Measurements from ENCODE around the gene PLCD4. TPM values are rescaled to one million over a fixed set of nuclear protein-coding genes. Genes with fewer than 3 reads are reported as not detected.

PLCD4 gene
- total and polyA plus RNA-seq, 7 donors: 0.64 to 42.4 (median 25.0) TPM; not detected in 2

- Histone ChIP-seq H3K36me3 (peaks cover 0 to 39% (median 18%) of the 10 kb centered on the region in 4 donors), H3K27ac (peak overlapping the region; percentile 78 to 84 (median 81)), H3K4me1 (peaks cover 0 to 18% (median 16%) of the 10 kb centered on the region in 4 donors), H3K27me3 (no peaks in the 10 kb centered on the region), H3K4me3 (peak overlapping the region; percentile 69 to 81 (median 74)), H3K9me3 (no peaks in the 10 kb centered on the region)
- WGBS, 2 donors: 41 to 45% methylated on average over 12 of the region's 12 CpGs
- intact Hi-C loops (cut with DNase I): no loop called here
- no peak for TF ChIP-seq POLR2AphosphoS5 (IDR thresholded peaks at IDR 0.05)
- TF ChIP-seq POLR2A (IDR thresholded peaks at IDR 0.05): no peak
- no peak for TF ChIP-seq EP300 (IDR thresholded peaks at IDR 0.05)
- no peak for TF ChIP-seq CTCF (IDR thresholded peaks at IDR 0.05)
- peak; percentile 28 for DNase-seq
Observed at GRCh38 chr2:218671097-218671653, 63.5 kb downstream of the PLCD4 start.

GRCh38 chr2:218671654-218672566 lies 64.2 kb downstream of the PLCD4 start, which contains the start of the genes RNF25 and STK36:
TSS of gene RNF25 (minus strand) at chr2:218672002. CDS start at chr2:218671970, 32 bp downstream.
TSS of gene STK36 (plus strand) at chr2:218672086. CDS start at chr2:218672830, 744 bp downstream.
- TF ChIP-seq POLR2AphosphoS5 (IDR thresholded peaks at IDR 0.05): peak; percentile 78 to 96 (median 90)
- TF ChIP-seq EP300 (IDR thresholded peaks at IDR 0.05): no peak
- TF ChIP-seq POLR2A (IDR thresholded peaks at IDR 0.05): peak; percentile 82 to 85
- TF ChIP-seq CTCF (IDR thresholded peaks at IDR 0.05): no peak
- Histone ChIP-seq H3K4me3 (peak within 1 kb of the TSS; percentile 69 to 81 (median 74)), H3K27me3 (no peaks in the 10 kb centered on the region), H3K9me3 (no peaks in the 10 kb centered on the region), H3K27ac (peak within 1 kb of the TSS; percentile 78 to 84 (median 81)), H3K36me3 (peaks cover 0 to 37% (median 14%) of the 10 kb centered on the region in 4 donors), H3K4me1 (peaks cover 0 to 18% (median 16%) of the 10 kb centered on the region in 4 donors)
- peak; percentile 91 for DNase-seq
- WGBS, 2 donors: 0% methylated on average over 49 of the region's 49 CpGs
- intact Hi-C loops (cut with DNase I): no loop called here

GRCh38 chr2:218679119-218679518 lies 71.4 kb downstream of the PLCD4 start:
- WGBS, 2 donors: 72 to 74% methylated on average over 4 of the region's 4 CpGs
- Histone ChIP-seq H3K9me3 (no peaks in the 10 kb centered on the region), H3K4me1 (no peaks in the 10 kb centered on the region), H3K27ac (no peak overlapping the region), H3K27me3 (no peaks in the 10 kb centered on the region), H3K4me3 (no peak overlapping the region), H3K36me3 (peaks cover 13 to 79% (median 15%) of the 10 kb centered on the region in 4 donors)
- peak; percentile 63 for DNase-seq
- no peak for TF ChIP-seq POLR2A (IDR thresholded peaks at IDR 0.05)
- no peak for TF ChIP-seq EP300 (IDR thresholded peaks at IDR 0.05)
- no peak for TF ChIP-seq POLR2AphosphoS5 (IDR thresholded peaks at IDR 0.05)
- no peak for TF ChIP-seq CTCF (IDR thresholded peaks at IDR 0.05)
- intact Hi-C loops (cut with DNase I): no loop called here

GRCh38 chr2:218680061-218680460 lies 72.4 kb downstream of the PLCD4 start:
- intact Hi-C loops (cut with DNase I): no loop called here
- Histone ChIP-seq H3K9me3 (no peaks in the 10 kb centered on the region), H3K36me3 (peaks cover 13 to 82% (median 15%) of the 10 kb centered on the region in 4 donors), H3K4me1 (no peaks in the 10 kb centered on the region), H3K27ac (no peak overlapping the region), H3K27me3 (no peaks in the 10 kb centered on the region), H3K4me3 (no peak overlapping the region)
- DNase-seq: no peak
- 86 to 92% methylated on average over 3 of the region's 3 CpGs for WGBS, 2 donors
- TF ChIP-seq POLR2AphosphoS5 (IDR thresholded peaks at IDR 0.05) (no peak), POLR2A (IDR thresholded peaks at IDR 0.05) (no peak), CTCF (IDR thresholded peaks at IDR 0.05) (no peak), EP300 (IDR thresholded peaks at IDR 0.05) (no peak)

Small RNAs within 50 kb of the gene (small RNA-seq; reads per million reads assigned to genes)
- gene RNU6-136P: 0 reads per million in 3 donors

Other genes starting within 250 kb of the PLCD4 start
- gene SLC11A1, start 225.6 kb upstream of the PLCD4 start, total RNA-seq: 10 to 100 TPM; 13.8 to 19.0 (median 16.9) TPM
- gene SLC11A1, start 225.6 kb upstream of the PLCD4 start, polyA plus RNA-seq: 1 to 10 TPM; 1.2 to 7.0 (median 1.6) TPM
- gene CTDSP1, start 208.0 kb upstream of the PLCD4 start, total RNA-seq: 10 to 100 TPM; 78.4 to 90.3 (median 80.7) TPM
- gene CTDSP1, start 208.0 kb upstream of the PLCD4 start, polyA plus RNA-seq: 100 to 1,000 TPM in 2 of 3 donors, 10 to 100 TPM in 1; 75.1 to 120 (median 105) TPM
- 1 to 10 TPM in 1 of 4 donors, under 1 TPM in 1, not detected in 2; 0.71 to 2.8 TPM for gene VIL1, start 188.8 kb upstream of the PLCD4 start, total RNA-seq
- gene VIL1, start 188.8 kb upstream of the PLCD4 start, polyA plus RNA-seq: 100 to 1,000 TPM; 111 to 172 (median 170) TPM
- 10 to 100 TPM in 2 of 4 donors, 1 to 10 TPM in 2; 6.6 to 11.4 (median 10.5) TPM for gene USP37, start 39.5 kb upstream of the PLCD4 start, total RNA-seq
- 1 to 10 TPM; 1.8 to 6.0 (median 3.6) TPM for gene USP37, start 39.5 kb upstream of the PLCD4 start, polyA plus RNA-seq
- 10 to 100 TPM; 25.0 to 36.2 (median 28.5) TPM for gene CNOT9, start 39.1 kb upstream of the PLCD4 start, total RNA-seq
- gene CNOT9, start 39.1 kb upstream of the PLCD4 start, polyA plus RNA-seq: 10 to 100 TPM in 1 of 3 donors, 1 to 10 TPM in 2; 9.6 to 23.8 (median 9.7) TPM
- 10 to 100 TPM; 14.6 to 24.4 (median 19.5) TPM for gene ZNF142, start 51.7 kb downstream of the PLCD4 start, total RNA-seq
- gene ZNF142, start 51.7 kb downstream of the PLCD4 start, polyA plus RNA-seq: 10 to 100 TPM in 1 of 3 donors, 1 to 10 TPM in 2; 1.6 to 10.2 (median 4.8) TPM
- gene BCS1L, start 51.8 kb downstream of the PLCD4 start, total RNA-seq: 10 to 100 TPM; 20.7 to 42.5 (median 25.2) TPM
- 10 to 100 TPM; 13.4 to 27.8 (median 20.4) TPM for gene BCS1L, start 51.8 kb downstream of the PLCD4 start, polyA plus RNA-seq
- 10 to 100 TPM in 3 of 4 donors, 1 to 10 TPM in 1; 6.4 to 24.7 (median 21.9) TPM for gene RNF25, start 64.1 kb downstream of the PLCD4 start, total RNA-seq
- 10 to 100 TPM; 11.6 to 19.2 (median 14.3) TPM for gene RNF25, start 64.1 kb downstream of the PLCD4 start, polyA plus RNA-seq
- gene STK36, start 64.2 kb downstream of the PLCD4 start, total RNA-seq: 10 to 100 TPM; 13.6 to 79.5 (median 27.0) TPM
- 10 to 100 TPM in 1 of 3 donors, 1 to 10 TPM in 2; 3.9 to 15.8 (median 4.2) TPM for gene STK36, start 64.2 kb downstream of the PLCD4 start, polyA plus RNA-seq
- gene TTLL4, start 102.9 kb downstream of the PLCD4 start, total RNA-seq: 10 to 100 TPM; 11.4 to 16.0 (median 12.5) TPM
- gene TTLL4, start 102.9 kb downstream of the PLCD4 start, polyA plus RNA-seq: 10 to 100 TPM in 1 of 3 donors, 1 to 10 TPM in 2; 6.0 to 15.1 (median 6.0) TPM
- gene CYP27A1, start 174.2 kb downstream of the PLCD4 start, total RNA-seq: 10 to 100 TPM; 21.9 to 30.1 (median 25.7) TPM
- gene CYP27A1, start 174.2 kb downstream of the PLCD4 start, polyA plus RNA-seq: 10 to 100 TPM; 13.5 to 17.4 (median 14.6) TPM
- not detected for gene PRKAG3, start 223.9 kb downstream of the PLCD4 start, total RNA-seq
- not detected for gene PRKAG3, start 223.9 kb downstream of the PLCD4 start, polyA plus RNA-seq